Kidney epithelial cell (primary cell): ENCODE data around the gene FLT1. TPM values are rescaled to one million over a fixed set of nuclear protein-coding genes. Genes with fewer than 3 reads are reported as not detected.

Source experiments
- DNase-seq: peaks from one replicate; pipeline ENCODE4 v3.0.0-alpha.2; 2010; ENCODE audit warnings: low read depth
- H3K27me3 ChIP-seq: 2 replicates; pipeline ENCODE4 v1.6.0; 2011; ENCODE audit warnings: low read length; ENCODE audit not compliant: control insufficient read depth, insufficient read depth
- H3K36me3 ChIP-seq: 2 replicates; pipeline ENCODE4 v1.5.1; 2011; ENCODE audit warnings: low read length; ENCODE audit not compliant: control insufficient read depth, insufficient read depth
- H3K4me3 ChIP-seq: 2 replicates; pipeline ENCODE4 v1.5.1; 2011; ENCODE audit warnings: low read depth, mild to moderate bottlenecking, control low read depth, low read length
- CTCF ChIP-seq: IDR thresholded peaks from 2 replicates; pipeline ENCODE4 v1.5.1; 2011; ENCODE audit warnings: mild to moderate bottlenecking, moderate library complexity, low read length, control low read depth, inconsistent platforms; ENCODE audit not compliant: insufficient read depth, poor library complexity, severe bottlenecking
- total RNA-seq: library from RNA; depleted of rRNA; stranded (reverse); fragments of >200 nt; gene quantifications from 2 replicates; pipeline ENCODE4 v1.2.3, GENCODE V29; 2015

The FLT1 gene
- total RNA-seq, 1 donor from 2014 or later, result 0.96 TPM

- no peaks in the 10 kb centered on the region for H3K27me3 ChIP-seq
- H3K4me3 ChIP-seq, result no peak overlapping the region
- H3K36me3 ChIP-seq, result no peaks in the 10 kb centered on the region
- no peak for DNase-seq
- TF ChIP-seq CTCF, result no peak
Observed at GRCh38 chr13:28327373-28328270, 167.3 kb downstream of the FLT1 start.

GRCh38 chr13:28326056-28326455 is 168.9 kb downstream of the FLT1 start:
- no peak overlapping the region for H3K4me3 ChIP-seq
- H3K27me3 ChIP-seq, result no peaks in the 10 kb centered on the region
- no peak for TF ChIP-seq CTCF
- no peaks in the 10 kb centered on the region for H3K36me3 ChIP-seq
- no peak for DNase-seq

- Histone ChIP-seq H3K27me3 (no peaks in the 10 kb centered on the region), H3K4me3 (no peak overlapping the region), H3K36me3 (no peaks in the 10 kb centered on the region)
- no peak for TF ChIP-seq CTCF
- DNase-seq, result no peak
Observed at GRCh38 chr13:28325022-28325421, 169.9 kb downstream of the FLT1 start.

- TF ChIP-seq CTCF, result peak; percentile 90
- Histone ChIP-seq H3K27me3 (no peaks in the 10 kb centered on the region), H3K4me3 (no peak overlapping the region), H3K36me3 (no peaks in the 10 kb centered on the region)
- DNase-seq, result peak; percentile 16
Observed at GRCh38 chr13:28324181-28324789, 170.6 kb downstream of the FLT1 start.

GRCh38 chr13:28322256-28322905 is 172.5 kb downstream of the FLT1 start:
- DNase-seq, result no peak
- H3K27me3 ChIP-seq, result no peaks in the 10 kb centered on the region
- no peak overlapping the region for H3K4me3 ChIP-seq
- TF ChIP-seq CTCF, result no peak
- H3K36me3 ChIP-seq, result no peaks in the 10 kb centered on the region
